Mesenteric fat pad (tissue), 1 donor: ENCODE results near the gene CERT1. TPM values are rescaled to one million over a fixed set of nuclear protein-coding genes. Genes with fewer than 3 reads are reported as not detected.
"Not testable (repeated sequence)": the region's sequence is repeated elsewhere in the genome, so short reads cannot be mapped to it uniquely, and the experiment has no call there.

Experiments
- DNase-seq: peaks from one replicate; pipeline ENCODE4 v3.0.0-alpha.2; 2020; ENCODE audit warnings: low spot score
- total RNA-seq: library from RNA; stranded (reverse); fragmentation: NEBNext Ultra II Directional; extraction: Animal tissue kit (Norgen Biotek cat#: 25700); gene quantifications from one replicate; pipeline ENCODE4 v1.2.1, GENCODE V29; 2021
- donor health status: DM: yes; HTN: yes; CAD: no.

The CERT1 gene
- total RNA-seq, 1 donor from 2014 or later = 83.0 TPM

DNA sequence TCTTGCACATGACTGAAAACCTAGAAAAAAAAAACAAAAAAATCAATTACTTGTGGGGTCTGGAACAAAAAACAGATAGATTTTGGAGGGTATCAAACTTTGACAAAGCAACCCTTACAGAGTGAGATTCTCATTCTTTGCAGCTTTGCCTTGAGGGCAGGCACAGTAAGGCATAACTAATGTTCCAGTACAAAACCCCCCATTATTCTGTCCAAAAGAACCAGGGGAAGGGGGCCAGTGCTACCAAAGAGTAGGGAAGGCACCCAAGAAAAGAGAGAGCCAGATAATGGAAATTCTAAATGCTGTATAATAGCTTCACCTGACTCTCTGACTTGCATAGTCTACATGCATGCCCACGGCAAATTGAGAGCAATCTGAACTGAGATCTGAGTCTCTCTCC, 13.2 kb upstream of the CERT1 start:
- no peak for DNase-seq

DNA sequence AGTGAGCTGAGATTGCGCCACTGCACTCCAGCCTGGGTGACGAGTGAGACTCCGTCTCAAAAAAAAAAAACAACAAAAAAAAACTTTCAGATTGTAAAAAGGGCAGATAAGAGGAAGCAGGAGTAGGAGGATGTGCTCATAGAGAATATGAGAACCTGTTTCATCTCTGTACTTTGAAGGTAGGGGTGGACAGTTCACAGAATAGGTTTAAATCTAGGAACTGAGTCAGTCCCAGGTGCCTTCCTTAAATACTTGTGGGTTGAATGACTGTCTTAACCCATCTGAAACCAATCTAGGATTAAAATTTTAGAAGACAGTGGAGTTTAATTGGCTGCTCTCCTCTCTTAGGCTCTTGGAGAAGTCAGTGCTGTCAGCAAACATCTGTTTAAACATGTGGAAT, 12.6 kb upstream of the CERT1 start:
- no peak for DNase-seq

DNA sequence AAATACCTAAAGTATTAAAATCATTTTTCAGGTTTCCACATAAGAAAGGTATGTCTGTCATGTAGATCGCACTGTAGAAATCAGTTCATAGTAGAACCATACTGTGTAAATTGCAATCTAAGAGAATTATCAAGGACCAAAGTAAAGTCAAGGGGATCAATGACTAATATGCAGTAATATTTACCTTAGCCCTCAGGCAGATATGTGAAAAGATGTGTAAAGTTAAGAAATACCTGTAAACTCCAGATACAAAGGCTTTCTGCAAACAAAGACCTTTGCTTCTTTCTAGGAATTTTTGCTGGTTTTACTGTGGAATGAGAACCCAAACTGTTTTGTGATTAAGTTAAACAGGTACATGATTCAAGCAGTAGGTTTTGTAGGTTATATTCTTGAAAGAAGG, 11.8 kb upstream of the CERT1 start:
- no peak for DNase-seq

DNA sequence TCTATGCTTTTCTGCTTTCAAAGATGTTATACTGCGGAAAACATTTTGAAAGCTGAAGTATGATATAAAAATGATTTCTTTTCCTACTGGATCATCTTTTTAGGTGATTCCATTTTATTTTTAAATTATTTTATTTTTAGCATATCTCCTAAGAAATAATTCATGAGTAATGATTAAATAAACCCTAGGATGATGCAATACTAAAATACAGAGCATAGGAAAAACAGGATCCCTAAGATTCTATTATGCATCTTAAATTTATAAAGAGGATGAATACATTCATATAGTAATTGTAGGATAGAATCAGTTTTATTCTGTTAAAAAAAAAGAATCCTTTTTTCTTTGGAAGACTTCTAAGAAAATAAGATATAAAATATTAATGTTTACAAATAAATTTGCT, 11.1 kb upstream of the CERT1 start:
- no peak for DNase-seq

DNA sequence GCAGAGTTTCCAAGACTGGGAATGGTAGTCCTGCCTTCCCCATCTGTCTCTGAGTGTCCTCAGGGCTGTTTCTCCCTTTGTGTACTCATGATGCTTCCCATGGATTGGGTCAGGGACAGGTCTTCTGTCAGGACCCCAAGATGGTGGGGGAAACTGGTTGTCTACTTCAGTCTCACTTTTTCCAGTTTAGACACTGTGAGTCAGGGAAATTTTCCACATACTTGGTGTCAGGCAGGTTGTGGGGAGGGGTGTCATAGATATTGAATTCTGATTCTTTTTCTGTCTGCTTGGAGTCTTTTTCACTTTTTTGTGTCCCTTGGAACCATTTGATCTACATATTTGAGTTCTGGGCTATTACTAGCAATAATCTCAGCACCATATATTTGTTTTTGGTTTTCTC, 10.6 kb upstream of the CERT1 start:
- no peak for DNase-seq

DNA sequence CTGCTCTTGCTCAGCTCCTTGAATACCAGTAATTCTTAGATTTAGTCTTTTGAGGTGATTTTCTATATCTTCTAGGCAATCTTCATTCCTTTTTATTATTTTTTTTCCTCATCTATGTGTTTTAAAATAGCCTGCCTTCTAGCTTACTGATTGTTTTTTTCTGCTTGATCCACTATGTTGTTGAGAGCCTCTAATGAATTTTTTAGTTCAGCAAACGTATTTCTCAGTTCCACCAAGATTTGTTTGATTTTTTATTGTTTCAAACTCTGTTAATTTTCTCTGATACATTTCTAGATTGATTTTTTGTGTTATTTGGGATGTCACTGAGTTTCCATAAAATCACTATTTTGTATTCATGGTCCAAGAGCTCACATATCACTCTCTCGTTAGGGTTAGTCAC, 9.8 kb upstream of the CERT1 start:
- no peak for DNase-seq

DNA sequence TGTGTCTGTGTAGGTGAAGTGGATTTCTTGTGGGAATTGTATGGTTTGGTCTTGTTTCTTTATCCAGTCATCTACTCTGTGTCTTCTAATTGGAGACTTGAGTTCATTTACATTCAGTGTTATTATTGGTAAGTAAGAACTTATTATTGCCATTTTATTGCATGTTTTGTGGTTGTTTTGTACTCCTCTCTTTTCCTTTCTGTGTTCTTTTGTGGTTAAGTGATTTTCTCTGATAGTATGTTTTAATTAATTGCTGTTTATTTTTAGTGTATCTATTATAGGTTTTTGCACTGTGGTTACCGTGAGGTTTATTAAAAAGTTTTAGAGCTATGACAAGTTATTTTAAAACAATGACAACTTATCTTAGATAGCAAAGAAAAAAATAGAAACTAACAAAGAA, 8.3 kb upstream of the CERT1 start:
- no peak for DNase-seq

DNA sequence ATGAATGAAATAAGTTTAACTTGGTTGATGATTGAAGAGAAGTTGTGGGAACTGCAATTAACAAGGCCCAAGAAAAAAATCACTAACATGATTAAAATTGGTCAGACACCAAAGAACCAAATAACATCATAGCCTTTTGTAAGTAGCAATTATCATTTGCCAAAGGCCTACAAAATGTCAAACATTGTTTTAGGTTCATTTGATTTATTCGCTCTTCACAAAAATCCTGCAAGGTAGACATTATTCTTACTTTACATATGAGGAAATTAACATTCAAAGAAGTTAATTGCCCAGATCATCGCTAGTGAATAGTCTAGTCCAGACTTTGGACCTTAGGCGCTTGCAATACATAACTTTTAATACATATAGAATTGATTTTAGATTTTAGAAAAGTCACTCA, 2.9 kb upstream of the CERT1 start:
- DNase-seq = no peak

DNA sequence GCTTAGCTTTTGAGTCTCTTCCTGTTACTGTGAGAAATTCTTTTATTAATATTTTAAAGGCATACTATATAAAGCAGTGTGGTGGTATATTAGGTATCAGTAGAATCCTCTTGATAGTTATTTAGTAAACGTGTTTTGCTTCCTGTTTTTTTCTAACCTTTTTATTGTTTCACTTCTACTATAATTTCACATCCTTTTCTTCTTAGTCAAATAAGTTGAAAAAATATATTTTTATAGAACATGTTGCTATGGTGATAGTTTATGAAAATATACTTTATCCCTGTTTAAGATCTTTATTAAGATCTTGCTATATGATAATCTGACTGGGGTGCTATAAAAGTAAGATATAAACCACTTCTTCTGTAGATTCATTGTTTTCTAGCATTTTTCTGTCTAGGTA, 2.4 kb upstream of the CERT1 start:
- DNase-seq = no peak

DNA sequence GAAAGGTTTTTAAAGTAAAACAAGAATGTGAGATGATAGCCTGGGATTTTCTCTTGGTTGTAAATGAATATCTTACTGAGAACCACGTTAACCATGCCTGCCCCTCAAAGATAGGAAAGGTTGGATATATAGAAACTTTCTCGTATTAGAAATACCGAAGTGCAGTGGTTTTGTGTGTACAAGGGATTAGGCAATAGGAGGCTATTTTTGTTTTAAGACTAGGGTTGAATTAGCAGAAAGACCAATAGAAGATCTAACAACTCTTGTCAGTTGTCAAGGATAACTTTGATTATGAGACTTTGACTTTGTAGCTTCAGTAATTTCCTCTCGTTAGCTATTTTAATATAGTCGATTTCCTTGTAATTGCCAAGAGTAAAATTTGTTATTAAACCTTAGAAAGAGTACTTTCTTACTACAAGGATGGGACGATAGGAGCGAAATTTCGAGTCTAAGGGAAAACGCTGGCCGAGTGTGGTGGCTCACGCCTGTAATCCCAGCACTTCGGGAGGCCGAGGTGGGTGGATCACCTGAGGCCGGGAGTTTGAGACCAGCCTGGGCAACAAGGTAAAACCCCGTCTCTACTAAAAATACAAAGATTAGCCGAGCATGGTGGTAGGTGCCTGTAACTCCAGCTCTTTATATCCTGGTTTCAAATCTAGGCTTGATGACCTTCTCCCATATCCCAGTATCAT, 1.1 kb upstream of the CERT1 start:
- DNase-seq = no peak

DNA sequence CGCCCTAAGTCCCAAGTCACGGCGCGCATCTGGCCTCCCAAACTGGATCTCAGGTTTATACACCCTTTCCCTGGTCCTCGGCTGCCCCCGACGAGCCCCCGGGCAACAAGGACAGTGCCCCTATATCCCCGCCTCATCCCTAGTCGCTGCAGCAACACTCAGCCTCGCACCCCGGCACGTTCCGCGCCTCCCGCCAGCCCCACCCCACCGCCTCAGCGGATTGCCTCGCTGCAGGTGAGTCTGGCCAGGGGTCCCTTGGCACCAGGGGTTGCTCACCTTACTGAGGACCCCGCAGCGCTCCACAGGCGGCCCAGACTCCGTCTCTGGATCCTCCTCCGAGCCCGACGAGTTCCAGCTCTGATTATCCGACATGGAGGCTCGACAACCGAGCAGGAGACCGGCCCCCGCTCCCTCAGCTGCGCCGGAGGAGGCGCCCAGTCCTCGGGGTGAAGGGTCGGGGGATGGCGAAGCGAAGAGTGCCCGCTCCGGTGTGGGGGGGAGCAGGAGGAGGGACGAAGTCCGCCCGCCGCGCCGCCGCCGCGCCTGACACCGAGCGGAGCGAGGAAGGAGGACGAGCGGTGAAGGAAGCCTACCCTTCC, 494 bp downstream of the CERT1 start:
- peak; percentile 91 for DNase-seq

DNA sequence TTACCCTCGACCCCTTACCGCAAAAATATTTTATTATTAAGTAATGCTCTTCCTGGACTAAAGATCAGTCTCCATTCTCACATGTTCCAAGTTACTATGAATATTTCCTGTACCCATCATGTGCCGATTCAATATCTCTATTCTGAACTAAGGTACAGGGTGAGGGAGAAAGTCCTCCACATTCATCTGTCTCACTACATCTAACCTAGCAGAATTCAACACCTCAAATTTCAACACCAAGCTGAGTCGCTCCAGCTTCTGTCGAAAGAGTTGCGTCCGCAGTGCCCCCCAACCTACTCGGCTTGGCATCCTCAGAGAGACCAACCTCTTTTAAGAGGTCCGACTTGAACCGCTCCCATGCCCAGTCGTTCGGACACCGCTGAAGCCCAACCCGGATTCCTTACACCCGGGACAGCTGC, 1.0 kb downstream of the CERT1 start:
- DNase-seq = no peak

DNA sequence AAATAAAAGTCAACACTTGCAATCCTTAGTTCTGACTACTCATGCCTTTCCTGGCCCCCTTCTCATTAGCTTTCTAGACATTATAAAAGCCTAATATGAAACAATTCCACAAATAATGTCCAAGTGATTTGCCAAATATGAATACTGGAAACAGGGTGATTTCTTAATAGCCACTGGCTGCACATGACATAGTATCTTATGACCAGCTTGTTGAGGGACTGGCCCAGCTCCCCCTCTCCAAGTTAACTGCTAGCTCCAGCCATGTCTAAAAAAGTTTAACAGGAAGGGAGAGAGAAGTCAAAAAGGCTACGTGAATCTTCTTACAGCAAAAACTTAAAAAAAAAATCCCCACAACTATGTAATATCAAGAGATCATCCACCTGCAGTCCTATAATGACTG, 1.5 kb downstream of the CERT1 start:
- no peak for DNase-seq

DNA sequence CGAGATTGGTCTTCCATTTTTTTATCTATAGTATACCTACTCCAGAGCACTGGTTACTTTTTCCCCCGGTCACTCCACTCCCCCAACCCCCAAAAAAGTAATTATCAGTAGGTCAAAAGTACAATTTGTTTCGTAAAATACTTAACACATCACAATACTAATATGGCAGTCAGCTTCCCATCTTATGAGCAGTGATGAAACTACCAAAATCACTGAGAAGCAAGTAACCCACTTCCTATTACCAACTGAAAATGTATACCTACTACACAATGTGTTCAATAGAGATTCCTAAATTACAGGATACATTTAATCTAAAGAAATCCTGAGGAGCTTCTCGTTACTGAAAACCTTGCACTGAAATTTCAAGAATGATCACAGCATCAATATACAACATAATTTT, 1.9 kb downstream of the CERT1 start:
- DNase-seq = no peak

DNA sequence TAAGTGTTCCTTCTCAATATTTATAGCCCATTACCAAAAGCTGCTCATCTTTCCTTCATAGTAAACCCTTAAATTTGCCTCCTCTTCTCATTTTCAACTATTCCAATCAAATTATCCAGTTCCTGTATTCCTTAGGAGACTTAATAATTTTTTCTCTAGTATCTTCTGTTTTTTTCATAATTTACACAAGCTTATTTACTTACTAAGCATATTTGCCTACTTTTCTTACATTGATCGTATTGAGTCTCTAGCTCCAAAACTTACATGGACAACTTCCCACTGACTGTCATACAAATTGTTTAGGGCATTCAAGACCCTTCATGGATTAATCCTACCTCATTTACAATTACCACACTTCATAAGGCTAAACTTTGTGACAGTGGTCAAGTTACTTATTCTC, 3.6 kb downstream of the CERT1 start:
- no peak for DNase-seq

DNA sequence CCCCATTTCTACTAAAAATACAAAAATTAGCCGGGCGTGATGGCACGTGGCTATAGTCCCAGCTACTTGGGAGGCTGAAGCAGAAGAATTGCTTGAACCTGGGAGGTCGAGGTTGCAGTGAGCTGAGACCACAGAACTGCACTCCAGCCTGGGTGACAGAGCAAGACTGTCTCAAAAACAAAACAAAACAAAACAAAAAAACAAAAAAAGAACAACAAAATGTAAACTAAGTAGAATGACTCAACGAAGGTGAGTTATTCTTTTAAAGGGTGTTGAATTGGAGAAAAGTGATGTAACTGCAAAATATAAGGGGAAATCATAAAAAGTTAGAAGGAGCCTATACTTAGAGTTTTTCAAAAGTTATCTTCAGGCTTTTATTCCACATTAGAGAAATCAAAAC, 6.3 kb downstream of the CERT1 start:
- not testable (repeated sequence) for DNase-seq

DNA sequence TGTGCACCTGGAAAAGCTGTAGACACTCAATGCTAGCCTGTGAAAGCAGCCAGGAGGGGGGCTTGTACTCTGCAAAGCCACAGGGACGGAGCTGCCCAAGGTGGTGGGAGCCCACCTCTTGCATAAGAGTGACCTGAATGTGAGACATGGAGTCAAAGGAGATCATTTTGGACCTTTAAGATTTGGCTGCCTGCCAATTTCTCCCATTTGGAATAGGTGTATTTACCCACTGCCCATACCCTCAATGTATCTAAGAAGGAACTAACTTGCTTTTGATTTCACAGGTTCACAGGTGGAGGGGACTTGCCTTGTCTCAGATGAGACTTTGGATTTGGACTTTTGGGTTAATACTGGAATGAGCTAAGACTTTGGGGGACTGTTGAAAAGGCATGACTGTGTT, 12.6 kb downstream of the CERT1 start:
- not testable (repeated sequence) for DNase-seq

DNA sequence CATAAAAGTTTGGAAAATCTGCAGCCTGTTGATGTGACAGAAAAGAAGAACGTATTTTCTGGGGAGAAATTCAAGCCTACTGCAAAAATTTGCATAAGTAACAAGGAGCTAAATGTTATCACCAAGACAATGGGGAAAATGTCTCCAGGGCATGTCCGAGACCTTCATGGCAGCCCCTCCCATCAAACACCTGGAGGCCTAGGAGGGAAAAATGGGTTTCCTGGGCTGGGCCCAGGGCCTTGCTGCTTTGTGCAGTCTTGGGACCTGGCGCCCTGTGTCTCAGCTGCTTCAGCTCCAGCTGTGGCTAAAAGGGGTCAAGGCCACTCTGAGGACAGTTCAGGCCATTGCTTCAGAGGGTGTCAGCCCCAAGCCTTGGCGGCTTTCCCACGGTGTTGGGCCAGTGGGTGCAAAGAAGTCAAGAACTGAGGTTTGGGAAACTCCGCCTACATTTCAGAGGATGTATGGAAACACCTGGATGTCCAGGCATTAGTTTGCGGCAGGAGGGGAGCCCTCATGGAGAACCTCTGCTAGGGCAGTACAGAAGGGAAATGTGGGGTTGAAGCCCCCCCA, 13.1 kb downstream of the CERT1 start:
- no peak for DNase-seq

DNA sequence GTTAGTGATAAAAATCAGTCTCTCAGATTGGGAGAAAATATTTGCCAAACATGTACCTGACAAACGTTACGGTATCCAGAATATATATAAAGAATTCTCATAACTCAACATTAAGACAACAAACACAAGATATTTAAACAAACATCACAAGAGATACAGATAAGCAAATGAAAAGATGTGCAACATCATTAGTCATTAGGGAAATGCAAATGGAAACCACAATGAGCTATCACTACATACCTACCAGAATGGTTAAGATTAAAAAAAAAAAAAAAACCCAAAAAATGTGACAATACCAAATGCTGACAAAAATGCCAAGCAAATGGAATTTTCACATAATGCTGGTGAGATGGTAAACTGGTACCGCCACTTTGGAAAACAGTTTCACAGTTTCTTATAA, 15.4 kb downstream of the CERT1 start:
- DNase-seq = no peak

DNA sequence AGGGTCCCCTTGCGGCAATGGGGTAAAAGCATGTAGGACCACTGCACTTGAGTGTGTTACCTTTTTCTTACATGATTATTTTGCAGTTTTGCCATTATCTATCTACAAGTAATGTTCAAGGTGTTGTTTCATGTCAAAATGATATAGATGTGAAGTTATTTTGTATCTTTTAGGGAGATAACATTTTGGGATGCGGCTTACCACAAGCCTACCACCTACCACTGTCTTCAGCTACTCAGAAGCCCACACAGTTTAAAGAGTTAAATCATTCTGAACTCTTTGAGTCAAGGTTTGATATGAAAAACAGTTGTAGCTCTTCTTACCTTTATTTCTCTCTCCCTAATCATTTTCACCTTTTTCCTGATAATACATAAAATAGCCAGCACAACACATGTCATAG, 19.8 kb downstream of the CERT1 start:
- DNase-seq = no peak

DNA sequence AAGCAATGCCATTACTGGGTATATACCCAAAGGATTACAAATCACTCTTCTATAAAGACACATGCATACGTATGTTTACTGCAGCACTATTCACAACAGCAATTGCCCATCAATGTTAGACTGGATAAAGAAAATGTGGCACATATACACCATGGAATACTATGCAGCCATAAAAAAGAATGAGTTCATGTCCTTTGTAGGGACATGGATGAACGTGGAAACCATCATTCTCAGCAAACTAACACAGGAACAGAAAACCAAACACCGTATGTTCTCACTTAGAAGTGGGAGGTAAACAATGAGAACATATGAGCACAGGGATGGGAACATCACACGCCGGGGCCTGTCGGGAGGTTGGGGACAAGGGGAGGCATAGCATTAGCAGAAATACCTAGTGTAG, 21.6 kb downstream of the CERT1 start:
- not testable (repeated sequence) for DNase-seq

DNA sequence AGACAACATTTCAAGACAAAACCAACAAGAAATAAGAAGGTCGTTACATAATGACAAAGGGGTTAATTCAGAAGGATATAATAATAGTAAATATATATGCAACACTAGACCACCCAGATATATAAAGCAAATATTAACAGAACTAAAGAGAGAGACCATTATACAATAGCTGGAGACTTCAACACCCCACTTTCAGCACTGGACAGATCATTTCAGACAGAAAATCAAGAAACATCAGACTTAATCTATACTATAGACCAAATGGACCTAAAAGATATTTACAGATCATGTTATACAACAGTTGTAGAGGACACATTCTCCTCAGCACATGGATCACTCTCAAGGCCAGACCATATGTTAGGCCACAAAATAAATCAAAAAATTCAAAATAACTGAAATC, 26.8 kb downstream of the CERT1 start:
- DNase-seq = no peak

DNA sequence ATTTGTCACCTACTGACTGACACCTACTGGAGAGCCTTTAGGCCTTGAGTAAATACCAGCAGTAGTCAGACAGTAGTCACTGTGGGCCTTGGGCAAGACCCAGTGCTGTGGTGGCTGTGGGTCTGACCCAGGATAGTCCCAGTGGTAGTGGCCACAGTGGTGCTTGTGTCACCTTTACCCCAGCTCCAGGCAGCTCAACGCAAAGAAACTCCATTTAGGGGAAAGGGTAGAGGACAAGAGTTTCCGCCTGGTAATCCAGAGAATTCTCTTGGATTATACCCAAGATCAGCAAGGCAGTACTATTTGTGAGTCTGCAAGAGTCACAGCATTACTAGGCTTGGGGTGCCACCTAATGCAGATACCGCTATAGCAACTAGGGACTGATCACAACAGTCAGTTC, 28.9 kb downstream of the CERT1 start:
- no peak for DNase-seq
